ENCODE data around the gene SIVA1. TPM values are rescaled to one million over a fixed set of nuclear protein-coding genes. Genes with fewer than 3 reads are reported as not detected.

Gene SIVA1
- total RNA-seq, 2 experiments from 2014 or later, result 111 to 124 TPM

GRCh38 chr14:104794631-104794992, 41.7 kb downstream of the SIVA1 start:
- peak overlapping the region; percentile 90 for H3K4me3 Mint-ChIP-seq
- DNase-seq (peak in 1 of 14 experiments; percentile 23), ATAC-seq (ENCODE audit: poor library complexity) (no peak)
- Histone ChIP-seq H3K27me3 (ENCODE audit: control insufficient read depth in 1 of 2, insufficient read depth in 2 of 2, low read length in 2 of 2) (no peaks in the 10 kb centered on the region), H3K4me3 (ENCODE audit: low read length) (peak overlapping the region; percentile 80), H3K27ac (ENCODE audit: low read depth in 1 of 2, low read length in 2 of 2) (no peak overlapping the region), H3K36me3 (ENCODE audit: insufficient read depth, low read length) (peaks cover 30% of the 10 kb centered on the region), H3K4me1 (ENCODE audit: insufficient read depth, low read length) (peaks cover 63% of the 10 kb centered on the region), H3K9me3 (ENCODE audit: control insufficient read depth in 1 of 2, insufficient read depth in 1 of 2, low read length in 2 of 2) (no peaks in the 10 kb centered on the region)
- POLR2A ChIA-PET, result interaction anchor here (0.9 to 2.7 kb wide), 4 partner anchors 26 to 70 kb away, joined by 3 to 9 read pairs (median 5); partner anchors contain the start of gene SIVA1
- intact Hi-C loops (cut with DNase I, micrococcal nuclease), result loop anchor here in 1 of 2 experiments (2.0 to 10.0 kb wide), 2 partner anchors 70 to 700 kb away; partner anchors contain the start of genes ADSS1 and TEDC1
- no peak for TF ChIP-seq CTCF (IDR thresholded peaks at IDR 0.05)
- H3K36me3 Mint-ChIP-seq (ENCODE audit: low read depth), result peaks cover 20% of the 10 kb centered on the region
- H3K9me3 Mint-ChIP-seq, result no peaks in the 10 kb centered on the region
- CTCF ChIA-PET, result interaction anchor here (1.5 kb wide), 1 partner anchor 33 kb away, joined by 4 read pairs; no protein-coding TSS in a partner anchor
- H3K27ac Mint-ChIP-seq, result peak overlapping the region; percentile 73
- peaks cover 53% of the 10 kb centered on the region for H3K4me1 Mint-ChIP-seq (ENCODE audit: low read depth)
- no peaks in the 10 kb centered on the region for H3K27me3 Mint-ChIP-seq

- Mint-ChIP-seq H3K36me3 (ENCODE audit: low read depth) (peaks cover 15% of the 10 kb centered on the region), H3K4me1 (ENCODE audit: low read depth) (peaks cover 54% of the 10 kb centered on the region)
- no peak for TF ChIP-seq CTCF (IDR thresholded peaks at IDR 0.05)
Measured at GRCh38 chr14:104794993-104795780, 42.2 kb downstream of the SIVA1 start, which contains the start of gene AKT1. Gene AKT1, minus strand, starts transcription at chr14:104795748. Its CDS starts 3,105 bp downstream, at chr14:104792643.

GRCh38 chr14:104795781-104796686, 43.1 kb downstream of the SIVA1 start:
- H3K36me3 ChIP-seq (ENCODE audit: insufficient read depth, low read length), result peaks cover 17% of the 10 kb centered on the region
- H3K4me1 ChIP-seq (ENCODE audit: insufficient read depth, low read length), result peaks cover 59% of the 10 kb centered on the region
- Mint-ChIP-seq H3K27ac (peak overlapping the region; percentile 82), H3K4me1 (ENCODE audit: low read depth) (peaks cover 52% of the 10 kb centered on the region), H3K4me3 (peak overlapping the region; percentile 88), H3K36me3 (ENCODE audit: low read depth) (peaks cover 13% of the 10 kb centered on the region), H3K9me3 (no peaks in the 10 kb centered on the region), H3K27me3 (no peaks in the 10 kb centered on the region)
- peak overlapping the region; percentile 67 to 75 for H3K27ac ChIP-seq (ENCODE audit: low read depth in 1 of 2, low read length in 2 of 2)
- CTCF ChIA-PET, result no interaction called here
- no peaks in the 10 kb centered on the region for H3K9me3 ChIP-seq (ENCODE audit: control insufficient read depth in 1 of 2, insufficient read depth in 1 of 2, low read length in 2 of 2)
- no peaks in the 10 kb centered on the region for H3K27me3 ChIP-seq (ENCODE audit: control insufficient read depth in 1 of 2, insufficient read depth in 2 of 2, low read length in 2 of 2)
- TF ChIP-seq CTCF (IDR thresholded peaks at IDR 0.05), result no peak
- POLR2A ChIA-PET, result interaction anchor here (1.2 to 2.7 kb wide), 2 partner anchors 27 to 43 kb away, joined by 4 to 9 read pairs; partner anchors contain the start of gene SIVA1
- H3K4me3 ChIP-seq (ENCODE audit: low read length), result peak overlapping the region; percentile 59
- intact Hi-C loops (cut with DNase I, micrococcal nuclease), result loop anchor here in 1 of 2 experiments (1.0 to 10.0 kb wide), 4 partner anchors 30 to 699 kb away; partner anchors contain the start of genes ADSS1, CEP170B and TEDC1
- ATAC-seq (ENCODE audit: poor library complexity) (peak; percentile 54), DNase-seq (peak in 13 of 14 experiments; percentile 36 to 86 (median 64))

More at GRCh38 chr14:104794993-104795780, 42.2 kb downstream of the SIVA1 start, which contains the start of gene AKT1:
- ChIA-PET POLR2A (interaction anchor here (1.4 to 2.7 kb wide), 3 partner anchors 31 to 69 kb away, joined by 5 to 9 read pairs (median 5); partner anchors contain the start of gene SIVA1), CTCF (interaction anchor here (1.5 kb wide), 1 partner anchor 32 kb away, joined by 4 read pairs; no protein-coding TSS in a partner anchor)
- Mint-ChIP-seq H3K27ac (peak within 1 kb of the TSS; percentile 82), H3K4me3 (peak within 1 kb of the TSS; percentile 90), H3K27me3 (no peaks in the 10 kb centered on the region), H3K9me3 (no peaks in the 10 kb centered on the region)
- peaks cover 25% of the 10 kb centered on the region for H3K36me3 ChIP-seq (ENCODE audit: insufficient read depth, low read length)
- H3K27ac ChIP-seq (ENCODE audit: low read depth in 1 of 2, low read length in 2 of 2), result peak within 1 kb of the TSS; percentile 67 to 75
- H3K4me1 ChIP-seq (ENCODE audit: insufficient read depth, low read length), result peaks cover 64% of the 10 kb centered on the region
- intact Hi-C loops (cut with DNase I, micrococcal nuclease), result loop anchor here in 1 of 2 experiments (1.0 to 10.0 kb wide), 3 partner anchors 31 to 700 kb away; partner anchors contain the start of genes ADSS1 and TEDC1
- peak; percentile 22 for ATAC-seq (ENCODE audit: poor library complexity)
- H3K4me3 ChIP-seq (ENCODE audit: low read length), result peak within 1 kb of the TSS; percentile 80
- no peaks in the 10 kb centered on the region for H3K9me3 ChIP-seq (ENCODE audit: control insufficient read depth in 1 of 2, insufficient read depth in 1 of 2, low read length in 2 of 2)
- H3K27me3 ChIP-seq (ENCODE audit: control insufficient read depth in 1 of 2, insufficient read depth in 2 of 2, low read length in 2 of 2), result no peaks in the 10 kb centered on the region
- DNase-seq, result peak in 5 of 14 experiments; percentile 23 to 64 (median 53)

All from CD4-positive, alpha-beta T cell (primary cell).